ENCODE data around the gene P2RY6.
A peak's percentile ranks its signal among the peaks of the same experiment; 100 is the strongest.

Gene P2RY6

GRCh38 chr11:73296501-73297230 lies 24.5 kb downstream of the P2RY6 start:
- no peak for DNase-seq (ENCODE audit: low read depth, low spot score)

- no peak for DNase-seq (ENCODE audit: low read depth, low spot score)
Observed at GRCh38 chr11:73297231-73297590, 25.1 kb downstream of the P2RY6 start.

DNA sequence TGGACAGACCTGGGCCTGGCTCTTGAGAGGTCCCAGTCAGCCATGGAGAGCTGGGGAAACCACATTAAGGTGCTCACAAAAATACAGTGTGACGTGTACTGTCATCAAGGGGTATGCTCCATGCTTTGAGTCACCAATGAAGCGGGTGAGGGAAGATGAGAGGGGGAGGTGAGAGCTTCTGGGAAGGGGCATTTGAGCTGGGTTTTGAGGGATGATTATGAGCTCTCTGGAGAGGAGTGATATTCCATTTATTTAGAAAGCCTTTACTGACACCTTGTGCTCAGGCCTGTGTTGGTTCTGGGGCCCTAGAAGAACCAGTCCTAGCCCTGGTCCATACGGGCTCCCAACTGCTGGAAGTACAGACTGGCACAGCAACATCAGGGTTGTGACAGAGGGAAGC lies 25.6 kb downstream of the P2RY6 start:
- no peak for DNase-seq (ENCODE audit: low read depth, low spot score)

- no peak for DNase-seq (ENCODE audit: low read depth, low spot score)
Observed at GRCh38 chr11:73298233-73298632, 26.1 kb downstream of the P2RY6 start.

GRCh38 chr11:73299751-73300150 lies 27.6 kb downstream of the P2RY6 start:
- DNase-seq (ENCODE audit: low read depth, low spot score): no peak

GRCh38 chr11:73306069-73306841 lies 34.1 kb downstream of the P2RY6 start:
- no peak for DNase-seq (ENCODE audit: low read depth, low spot score)

- DNase-seq (ENCODE audit: low read depth, low spot score): no peak
Observed at GRCh38 chr11:73306977-73307322, 34.8 kb downstream of the P2RY6 start.

DNA sequence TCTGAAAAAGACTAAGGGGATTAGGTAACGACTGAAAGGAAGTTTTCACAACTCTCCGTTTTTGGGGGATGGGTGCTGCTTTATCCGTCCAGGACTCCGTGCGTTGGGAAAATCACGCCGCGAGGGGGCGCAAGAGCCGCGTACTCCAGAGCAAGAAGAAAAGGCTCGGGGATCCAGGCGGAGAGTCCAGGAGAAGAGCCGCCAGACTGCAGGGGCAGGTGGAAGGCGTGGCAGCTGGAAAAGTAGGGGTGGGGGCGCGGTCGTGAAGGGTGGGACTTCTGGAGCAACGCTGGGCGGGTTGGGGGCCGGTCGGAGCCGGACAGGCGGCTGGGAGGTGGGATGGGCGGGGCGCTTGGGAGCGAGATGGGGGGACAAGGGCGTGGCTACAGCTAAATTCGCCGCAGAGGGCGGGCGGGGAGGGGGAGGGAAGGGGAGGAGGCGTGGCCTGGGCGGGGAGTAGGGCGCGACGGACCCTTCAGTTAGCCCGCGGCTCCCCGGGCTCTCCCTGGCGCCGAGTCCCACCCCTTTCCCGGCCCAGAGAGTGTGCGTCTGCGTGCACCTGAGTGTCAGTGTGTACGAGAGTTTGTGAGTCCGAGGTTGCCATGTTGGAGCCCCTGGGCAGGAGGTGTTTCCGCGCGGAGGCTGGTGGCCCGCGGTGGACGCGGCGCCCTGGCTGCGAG lies 35.3 kb downstream of the P2RY6 start:
- peak; percentile 97 for DNase-seq (ENCODE audit: low read depth, low spot score)

DNA sequence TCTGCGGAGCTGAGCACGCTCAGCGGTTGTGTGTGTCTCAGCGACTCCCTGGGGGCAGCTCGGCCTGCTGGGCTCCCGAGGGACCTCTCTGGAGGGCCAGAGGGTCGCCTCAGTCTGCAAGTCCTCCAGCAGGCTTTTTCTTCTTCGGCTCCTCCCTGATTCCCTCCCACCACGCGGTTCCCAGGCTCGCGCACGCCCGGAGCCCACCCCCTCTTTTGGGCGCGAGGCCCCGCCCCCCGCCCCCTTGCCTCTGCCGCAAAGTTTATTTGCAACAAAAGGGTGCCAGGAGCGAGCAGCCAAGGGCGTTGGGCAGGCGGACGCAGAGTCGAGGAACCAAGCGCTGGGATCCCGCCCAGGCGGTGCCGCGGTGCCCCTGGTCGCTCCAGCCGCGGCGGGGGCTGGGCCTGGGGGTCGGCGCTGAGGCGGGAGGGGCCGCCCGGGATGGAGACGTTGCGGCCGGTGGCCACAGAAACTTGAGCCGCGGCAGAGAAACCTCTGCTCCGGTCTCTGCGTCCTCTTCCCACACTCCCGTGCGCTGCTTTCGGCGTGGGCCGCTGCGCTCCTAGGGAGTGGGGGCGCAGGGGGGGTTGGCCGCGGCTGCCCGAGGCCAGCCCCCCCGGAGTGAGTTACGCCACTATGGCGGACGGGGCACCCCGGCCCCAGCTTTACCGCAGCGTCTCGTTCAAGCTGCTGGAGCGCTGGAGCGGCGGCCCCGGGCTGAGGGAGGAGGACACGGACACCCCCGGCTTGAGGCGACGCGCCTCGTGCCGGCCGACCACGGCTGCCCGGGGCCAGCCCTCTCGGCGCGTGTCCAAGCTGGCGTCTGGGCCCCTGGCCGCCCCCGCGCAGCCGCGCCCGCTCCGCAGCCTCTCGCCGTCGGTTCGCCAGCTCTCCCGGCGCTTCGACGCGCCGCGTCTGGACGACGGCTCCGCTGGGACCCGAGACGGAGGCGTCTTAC lies 36.1 kb downstream of the P2RY6 start, which contains the start of gene ARHGEF17:
ARHGEF17 (plus strand) TSS at position 274 of the 958 bp plus-strand sequence; CDS start at position 637, 363 bp downstream.
- no peak for DNase-seq (ENCODE audit: low read depth, low spot score)

DNA sequence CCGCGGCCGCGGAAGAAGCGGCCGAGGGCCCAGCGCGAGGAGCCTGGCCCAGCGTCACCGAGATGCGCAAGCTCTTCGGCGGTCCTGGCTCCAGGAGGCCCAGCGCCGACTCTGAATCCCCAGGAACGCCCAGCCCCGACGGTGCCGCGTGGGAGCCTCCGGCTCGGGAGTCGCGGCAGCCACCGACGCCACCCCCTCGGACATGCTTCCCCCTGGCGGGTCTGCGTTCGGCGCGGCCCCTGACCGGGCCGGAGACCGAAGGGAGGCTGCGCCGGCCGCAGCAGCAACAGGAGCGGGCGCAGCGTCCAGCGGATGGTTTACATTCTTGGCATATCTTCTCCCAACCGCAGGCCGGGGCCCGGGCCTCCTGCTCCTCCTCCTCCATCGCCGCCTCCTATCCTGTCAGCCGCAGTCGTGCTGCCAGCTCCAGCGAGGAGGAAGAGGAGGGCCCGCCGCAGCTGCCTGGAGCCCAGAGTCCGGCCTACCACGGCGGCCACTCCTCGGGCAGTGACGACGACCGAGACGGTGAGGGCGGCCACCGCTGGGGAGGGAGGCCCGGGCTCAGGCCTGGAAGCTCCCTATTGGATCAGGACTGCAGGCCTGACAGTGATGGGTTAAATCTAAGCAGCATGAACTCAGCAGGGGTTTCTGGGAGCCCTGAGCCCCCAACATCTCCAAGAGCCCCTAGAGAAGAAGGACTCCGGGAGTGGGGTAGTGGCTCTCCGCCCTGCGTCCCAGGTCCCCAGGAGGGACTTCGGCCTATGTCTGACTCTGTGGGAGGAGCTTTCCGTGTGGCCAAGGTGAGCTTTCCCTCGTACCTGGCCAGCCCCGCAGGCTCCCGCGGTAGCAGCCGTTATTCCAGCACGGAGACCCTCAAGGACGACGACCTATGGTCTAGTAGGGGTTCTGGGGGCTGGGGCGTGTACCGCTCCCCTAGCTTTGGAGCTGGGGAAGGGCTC lies 37.1 kb downstream of the P2RY6 start:
- DNase-seq (ENCODE audit: low read depth, low spot score): peak; percentile 86

- DNase-seq (ENCODE audit: low read depth, low spot score): no peak
Observed at GRCh38 chr11:73310076-73310475, 37.9 kb downstream of the P2RY6 start.

DNA sequence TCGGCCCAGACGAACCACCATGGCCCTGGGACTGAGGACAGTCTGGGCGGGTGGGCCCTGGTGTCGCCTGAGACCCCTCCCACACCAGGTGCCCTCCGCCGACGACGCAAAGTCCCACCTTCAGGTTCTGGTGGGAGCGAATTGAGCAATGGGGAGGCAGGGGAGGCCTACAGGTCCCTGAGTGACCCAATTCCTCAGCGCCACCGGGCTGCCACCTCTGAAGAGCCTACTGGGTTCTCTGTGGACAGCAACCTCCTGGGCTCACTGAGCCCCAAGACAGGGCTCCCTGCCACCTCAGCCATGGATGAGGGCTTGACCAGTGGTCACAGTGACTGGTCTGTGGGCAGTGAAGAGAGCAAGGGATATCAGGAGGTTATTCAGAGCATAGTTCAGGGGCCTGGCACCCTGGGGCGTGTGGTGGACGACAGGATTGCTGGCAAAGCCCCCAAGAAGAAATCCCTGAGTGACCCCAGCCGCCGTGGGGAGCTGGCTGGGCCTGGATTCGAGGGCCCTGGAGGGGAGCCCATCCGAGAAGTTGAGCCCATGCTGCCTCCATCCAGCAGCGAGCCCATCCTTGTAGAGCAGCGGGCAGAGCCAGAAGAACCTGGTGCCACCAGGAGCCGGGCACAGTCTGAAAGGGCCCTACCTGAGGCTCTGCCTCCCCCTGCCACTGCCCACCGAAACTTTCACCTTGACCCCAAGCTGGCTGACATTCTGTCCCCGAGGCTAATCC lies 38.7 kb downstream of the P2RY6 start:
- no peak for DNase-seq (ENCODE audit: low read depth, low spot score)

GRCh38 chr11:73311394-73311869 lies 39.3 kb downstream of the P2RY6 start:
- no peak for DNase-seq (ENCODE audit: low read depth, low spot score)

- DNase-seq (ENCODE audit: low read depth, low spot score): no peak
Observed at GRCh38 chr11:73312036-73312435, 39.9 kb downstream of the P2RY6 start.

DNA sequence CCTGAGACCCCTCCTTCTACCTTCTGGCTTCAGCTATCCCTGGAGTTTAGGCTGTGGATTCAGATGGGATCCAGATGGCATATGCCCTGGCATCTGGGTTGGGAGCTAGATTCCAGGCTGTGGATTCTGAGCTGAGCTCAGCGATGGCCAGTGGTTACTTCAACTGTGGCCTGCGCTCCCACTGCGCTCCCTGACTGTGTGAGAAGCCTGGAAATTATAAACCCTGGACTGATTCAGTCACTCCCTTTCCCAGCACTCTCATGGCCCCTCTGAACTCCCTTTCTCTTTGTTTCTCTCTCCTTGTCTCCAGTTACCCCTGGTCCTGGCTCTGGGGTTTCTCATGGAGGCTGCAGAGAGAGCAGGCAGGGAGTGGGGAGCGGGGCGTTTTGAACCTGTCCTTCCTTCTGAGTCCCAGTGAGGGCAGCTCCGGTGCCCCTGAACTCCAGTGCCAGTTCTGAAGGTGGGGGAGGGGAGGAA lies 40.8 kb downstream of the P2RY6 start:
- no peak for DNase-seq (ENCODE audit: low read depth, low spot score)

DNA sequence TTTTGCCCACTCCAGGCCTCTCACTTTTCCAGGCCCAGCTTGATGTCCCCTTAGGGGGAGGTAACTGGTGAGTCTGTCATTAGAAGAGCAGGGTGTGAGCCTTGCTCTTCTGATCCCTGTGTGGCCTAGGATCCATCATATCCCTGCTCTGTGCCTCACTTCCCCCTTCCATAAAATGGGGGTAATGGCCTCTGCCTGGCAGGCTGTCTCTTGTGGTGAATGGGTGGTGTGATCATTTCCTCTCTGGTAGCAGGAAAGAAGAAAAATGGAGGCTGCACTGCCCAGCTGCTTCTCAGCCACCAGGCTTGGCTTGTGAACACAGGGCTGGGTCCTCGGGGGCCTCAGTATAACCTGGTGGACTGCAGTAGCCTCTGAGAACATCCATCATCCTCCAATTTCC lies 41.5 kb downstream of the P2RY6 start:
- no peak for DNase-seq (ENCODE audit: low read depth, low spot score)

- DNase-seq (ENCODE audit: low read depth, low spot score): no peak
Observed at GRCh38 chr11:73314117-73314961, 42.2 kb downstream of the P2RY6 start.

- no peak for DNase-seq (ENCODE audit: low read depth, low spot score)
Observed at GRCh38 chr11:73315293-73316020, 43.3 kb downstream of the P2RY6 start.
